GM18907 (cell line): ENCODE results near the gene SNX22.

Source experiments
- ATAC-seq: cut with Tn5 transposase; IDR thresholded peaks from one replicate; pipeline ENCODE4 v1.9.1; 2021; ENCODE audit warnings: mild to moderate bottlenecking, moderate library complexity; ENCODE audit not compliant: unreplicated experiment

Gene SNX22

GRCh38 chr15:64133623-64134344 lies 17.7 kb upstream of the SNX22 start:
- no peak for ATAC-seq

- no peak for ATAC-seq
Observed at GRCh38 chr15:64134345-64134829, 17.1 kb upstream of the SNX22 start.

- ATAC-seq = no peak
Observed at GRCh38 chr15:64136347-64136746, 15.2 kb upstream of the SNX22 start.

GRCh38 chr15:64137226-64137833 lies 14.2 kb upstream of the SNX22 start:
- no peak for ATAC-seq

- ATAC-seq = no peak
Observed at GRCh38 chr15:64138331-64138941, 13.1 kb upstream of the SNX22 start.

GRCh38 chr15:64141798-64142512 lies 9.6 kb upstream of the SNX22 start:
- ATAC-seq = no peak

- ATAC-seq = no peak
Observed at GRCh38 chr15:64143276-64143675, 8.3 kb upstream of the SNX22 start.

GRCh38 chr15:64144192-64144564 lies 7.4 kb upstream of the SNX22 start:
- ATAC-seq = no peak

GRCh38 chr15:64144565-64145281 lies 6.8 kb upstream of the SNX22 start:
- peak; percentile 68 for ATAC-seq

GRCh38 chr15:64146041-64146440 lies 5.5 kb upstream of the SNX22 start:
- ATAC-seq = no peak

GRCh38 chr15:64146520-64146884 lies 5.0 kb upstream of the SNX22 start:
- no peak for ATAC-seq

- ATAC-seq = no peak
Observed at GRCh38 chr15:64146885-64147681, 4.4 kb upstream of the SNX22 start.

- ATAC-seq = no peak
Observed at GRCh38 chr15:64148168-64148567, 3.4 kb upstream of the SNX22 start.

- ATAC-seq = no peak
Observed at GRCh38 chr15:64148581-64148980, 3.0 kb upstream of the SNX22 start.

- ATAC-seq = no peak
Observed at GRCh38 chr15:64149424-64149823, 2.1 kb upstream of the SNX22 start.

- ATAC-seq = no peak
Observed at GRCh38 chr15:64149893-64150578, 1.5 kb upstream of the SNX22 start.

GRCh38 chr15:64152507-64153387 lies 1.2 kb downstream of the SNX22 start:
- ATAC-seq = peak; percentile 8

GRCh38 chr15:64153480-64154367 lies 2.2 kb downstream of the SNX22 start:
- ATAC-seq = peak; percentile 52
